Subcutaneous adipose tissue (tissue), 4 donors: Measurements from ENCODE around the gene CDC27. TPM values are rescaled to one million over a fixed set of nuclear protein-coding genes. Genes with fewer than 3 reads are reported as not detected.

ENCODE experiments used
- CTCF ChIP-seq: fragments of 450-650 bp; IDR thresholded peaks from one replicate; pipeline ENCODE4 v1.5.1; 2016; ENCODE audit warnings: low read depth, mild to moderate bottlenecking, control low read depth, antibody characterized with exemption, moderate library complexity
- total RNA-seq, 4 donors: library from RNA; depleted of rRNA; stranded (reverse); fragments of >200 nt; gene quantifications; one replicate each; pipeline ENCODE4 v1.1.0, GENCODE V29; 2016

Gene CDC27
- total RNA-seq = 100 to 1,000 TPM in 1 of 4 donors, 10 to 100 TPM in 3; 62.5 to 129 (median 71.8) TPM

GRCh38 chr17:47188876-47189731 is at the start of gene CDC27:
CDC27 (minus strand) TSS chr17:47189295; CDS start chr17:47189172, 123 bp downstream.
- no peak for TF ChIP-seq CTCF

- no peak for TF ChIP-seq CTCF
Measured at GRCh38 chr17:47238321-47239010, 49.4 kb upstream of the CDC27 start.

GRCh38 chr17:47237841-47238240 is 48.7 kb upstream of the CDC27 start:
- TF ChIP-seq CTCF = no peak

GRCh38 chr17:47235923-47236322 is 46.8 kb upstream of the CDC27 start:
- TF ChIP-seq CTCF = no peak

GRCh38 chr17:47235506-47235905 is 46.4 kb upstream of the CDC27 start:
- no peak for TF ChIP-seq CTCF

- TF ChIP-seq CTCF = no peak
Measured at GRCh38 chr17:47232465-47232864, 43.4 kb upstream of the CDC27 start.

GRCh38 chr17:47231866-47232265 is 42.8 kb upstream of the CDC27 start:
- no peak for TF ChIP-seq CTCF
